Muscle layer of colon (tissue), 2 donors: ENCODE results near the gene MS4A6A.

Experiments
- H3K27ac ChIP-seq: one replicate; pipeline ENCODE4 v1.7.0; 2013; ENCODE audit warnings: low read depth, mild to moderate bottlenecking, low read length, moderate library complexity
- H3K27me3 ChIP-seq, 2 donors: one replicate each; pipeline ENCODE4 v1.7.0; 2013; ENCODE audit warnings: low read length in 2 of 2, mild to moderate bottlenecking in 2 of 2; ENCODE audit not compliant: insufficient read depth in 2 of 2, control insufficient read depth in 1 of 2
- H3K36me3 ChIP-seq: one replicate; pipeline ENCODE4 v1.7.0; 2013; ENCODE audit warnings: mild to moderate bottlenecking, low read length; ENCODE audit not compliant: insufficient read depth
- H3K4me1 ChIP-seq: one replicate; pipeline ENCODE4 v1.7.0; 2013; ENCODE audit warnings: mild to moderate bottlenecking, low read length; ENCODE audit not compliant: insufficient read depth
- H3K4me3 ChIP-seq, 2 donors: one replicate each; pipeline ENCODE4 v1.7.0; 2013; ENCODE audit warnings: low read length in 2 of 2, low read depth in 1 of 2, mild to moderate bottlenecking in 1 of 2, moderate library complexity in 1 of 2
- H3K9ac ChIP-seq: one replicate; pipeline ENCODE4 v1.7.0; 2013; ENCODE audit warnings: low read length
- H3K9me3 ChIP-seq: one replicate; pipeline ENCODE4 v1.7.0; 2013; ENCODE audit warnings: mild to moderate bottlenecking, low read length
- donor health status: abdominal sarcoma.
- donor health status: Adenocarcinoma of cecum.

Gene MS4A6A

GRCh38 chr11:60125956-60126585, 56.8 kb downstream of the MS4A6A start:
- Histone ChIP-seq H3K4me1 (no peaks in the 10 kb centered on the region), H3K36me3 (no peaks in the 10 kb centered on the region), H3K27ac (no peak overlapping the region), H3K4me3 (no peak overlapping the region), H3K9ac (no peak overlapping the region), H3K27me3 (no peaks in the 10 kb centered on the region), H3K9me3 (no peaks in the 10 kb centered on the region)

GRCh38 chr11:60124802-60125432, 58.0 kb downstream of the MS4A6A start:
- Histone ChIP-seq H3K36me3 (no peaks in the 10 kb centered on the region), H3K9ac (no peak overlapping the region), H3K27me3 (no peaks in the 10 kb centered on the region), H3K4me3 (no peak overlapping the region), H3K9me3 (no peaks in the 10 kb centered on the region), H3K4me1 (no peaks in the 10 kb centered on the region), H3K27ac (no peak overlapping the region)
